T-cell (primary cell): Measurements from ENCODE around the gene C1orf159. TPM values are rescaled to one million over a fixed set of nuclear protein-coding genes. Genes with fewer than 3 reads are reported as not detected.
"Not testable (repeated sequence)": the region's sequence is repeated elsewhere in the genome, so short reads cannot be mapped to it uniquely, and the experiment has no call there.

Experiments used
- ATAC-seq, 4 experiments: fragments of 200-7000 bp in 3 of 4; fragments of 150-1000 bp in 1 of 4; cut with Tn5 transposase; replicated peaks in 1 of 4; 1 replicate in 3 of 4; 2 replicates in 1 of 4; pipeline ENCODE4 v1.10.0; 2021; ENCODE audit warnings: moderate library complexity in 3 of 4, mild to moderate bottlenecking in 2 of 4, moderate number of reproducible peaks in 1 of 4
- CTCF ChIA-PET, 2 donors: fragments of 300-600 bp; sonication (Branson Sonifier 250); formaldehyde crosslinking; loops; one replicate each; lab custom pipeline; 2022; ENCODE audit warnings: antibody characterized with exemption in 2 of 2; lab: Charles Lee
- POLR2A ChIA-PET, 2 donors: fragments of 300-600 bp; sonication (Branson Sonifier 250); formaldehyde crosslinking; loops; one replicate each; lab custom pipeline; 2022; ENCODE audit warnings: antibody characterized with exemption in 2 of 2; lab: Charles Lee
- DNase-seq, 35 experiments: peaks; one replicate each; pipeline versions ENCODE4 v3.0.0 to v3.0.0-alpha.2; 2013 to 2023
- H3K27ac ChIP-seq: one replicate; pipeline ENCODE4 v1.5.1; 2013; ENCODE audit warnings: low read length
- H3K27me3 ChIP-seq, 2 experiments: replicated peaks in 1 of 2; 1 replicate in 1 of 2; 2 replicates in 1 of 2; pipeline versions ENCODE4 v1.6.1 to v1.7.0; 2013; ENCODE audit warnings: low read length in 1 of 2, mixed read lengths in 1 of 2; ENCODE audit not compliant: control insufficient read depth in 2 of 2, insufficient read depth in 2 of 2; ENCODE audit errors: extremely low read depth in 1 of 2
- H3K36me3 ChIP-seq, 2 donors: 1 replicate in 1 of 2; 2 replicates in 1 of 2; pipeline versions ENCODE4 v1.6.1 to v1.7.0; 2013; ENCODE audit warnings: low read length in 1 of 2; ENCODE audit not compliant: control insufficient read depth in 2 of 2, insufficient read depth in 1 of 2; ENCODE audit errors: extremely low read depth in 1 of 2
- H3K4me1 ChIP-seq, 2 experiments: 1 replicate in 1 of 2; 2 replicates in 1 of 2; pipeline versions ENCODE4 v1.6.1 to v1.7.0; 2013; ENCODE audit warnings: low read length in 2 of 2, mixed read lengths in 1 of 2; ENCODE audit not compliant: insufficient read depth in 2 of 2, control insufficient read depth in 1 of 2; ENCODE audit errors: extremely low read depth in 1 of 2
- H3K4me3 ChIP-seq, 2 donors: 1 replicate in 1 of 2; 2 replicates in 1 of 2; pipeline versions ENCODE4 v1.5.1 to v1.7.0; 2013; ENCODE audit warnings: mild to moderate bottlenecking in 2 of 2, low read length in 1 of 2, moderate library complexity in 1 of 2; ENCODE audit not compliant: control insufficient read depth in 1 of 2; ENCODE audit errors: extremely low read depth in 1 of 2
- H3K9me3 ChIP-seq: 2 replicates; pipeline ENCODE4 v1.7.0; 2013
- H3K27ac Mint-ChIP-seq, 2 donors: one replicate each; pipeline ENCODE4 v1.8.0; 2020 to 2021; ENCODE audit warnings: mild to moderate bottlenecking in 2 of 2, mixed read lengths in 2 of 2
- H3K27me3 Mint-ChIP-seq, 2 donors: one replicate each; pipeline ENCODE4 v1.8.0; 2021 to 2022; ENCODE audit warnings: mixed read lengths in 2 of 2
- H3K36me3 Mint-ChIP-seq: one replicate; pipeline ENCODE4 v1.8.0; 2021; ENCODE audit warnings: mixed read lengths
- H3K4me1 Mint-ChIP-seq, 3 donors: one replicate each; pipeline ENCODE4 v1.8.0; 2020 to 2022; ENCODE audit warnings: mixed read lengths in 3 of 3, mild to moderate bottlenecking in 1 of 3
- H3K4me3 Mint-ChIP-seq, 3 donors: one replicate each; pipeline ENCODE4 v1.8.0; 2020 to 2022; ENCODE audit warnings: mild to moderate bottlenecking in 3 of 3, mixed read lengths in 3 of 3, moderate library complexity in 3 of 3
- H3K9me3 Mint-ChIP-seq, 3 donors: one replicate each; pipeline ENCODE4 v1.8.0; 2020 to 2022; ENCODE audit warnings: mixed read lengths in 3 of 3
- WGBS: methylation state at CpG from one replicate; pipeline ENCODE4 v1.1.5; 2013; ENCODE audit warnings: missing lambda C conversion rate; ENCODE audit not compliant: insufficient coverage; 5-methylcytosine and 5-hydroxymethylcytosine counted together
- total RNA-seq, 35 experiments: library from RNA in 6 of 35; stranded (reverse) in 6 of 35; fragments of 120-200 nt in 1 of 35; gene quantifications; one replicate each; pipeline versions ENCODE4 v1.2.1 to v1.2.4 and lab custom pipeline; 2013 to 2026

The C1orf159 gene
- total RNA-seq, 5 donors from 2014 or later (not counting 1 experiment from before 2014, with no cell fraction given): 20.4 to 37.7 (median 22.5) TPM

DNA sequence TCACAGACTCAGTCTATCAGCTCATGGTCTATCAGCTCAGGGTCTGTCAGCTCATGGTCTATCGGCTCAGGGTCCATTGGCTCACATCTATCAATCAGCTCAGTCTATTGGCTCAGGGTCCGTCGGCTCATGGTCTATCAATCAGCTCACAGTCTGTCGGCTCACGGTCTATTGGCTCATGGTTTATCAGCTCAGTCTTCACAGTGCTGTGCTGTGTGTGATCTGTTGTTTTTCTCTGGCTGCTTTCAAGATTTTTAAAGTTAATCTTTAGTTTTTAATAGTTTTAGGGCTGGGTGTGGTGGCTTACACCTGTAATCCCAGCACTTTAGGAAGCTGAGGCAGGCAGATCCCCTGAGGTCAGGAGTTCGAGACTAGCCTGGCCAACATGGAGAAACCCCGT lies 14.4 kb downstream of the C1orf159 start:
- no peak for ATAC-seq

GRCh38 chr1:1100296-1100695 lies 15.6 kb downstream of the C1orf159 start:
- ATAC-seq (no peak), DNase-seq (no peak)
- CTCF ChIA-PET: no interaction called here
- no peak overlapping the region for H3K4me3 Mint-ChIP-seq
- H3K27me3 Mint-ChIP-seq: no peaks in the 10 kb centered on the region
- H3K4me1 Mint-ChIP-seq: peaks cover 49 to 59% (median 51%) of the 10 kb centered on the region in 3 donors
- Histone ChIP-seq H3K4me1 (peaks cover 7 to 27% of the 10 kb centered on the region in 2 experiments), H3K4me3 (no peak overlapping the region), H3K9me3 (no peaks in the 10 kb centered on the region), H3K27ac (no peak overlapping the region), H3K27me3 (no peaks in the 10 kb centered on the region), H3K36me3 (no peaks in the 10 kb centered on the region)
- 98% methylated on average over 8 of the region's 11 CpGs for WGBS
- peaks cover 15% of the 10 kb centered on the region for H3K36me3 Mint-ChIP-seq
- H3K9me3 Mint-ChIP-seq: peaks cover 3 to 18% (median 4%) of the 10 kb centered on the region in 3 donors
- peak overlapping the region in 1 of 2 donors; percentile 55 for H3K27ac Mint-ChIP-seq
- POLR2A ChIA-PET: no interaction called here

More for the DNA sequence above, 14.4 kb downstream of the C1orf159 start:
- no peaks in the 10 kb centered on the region for H3K27me3 ChIP-seq
- no peaks in the 10 kb centered on the region for H3K36me3 ChIP-seq
- ChIA-PET CTCF (no interaction called here), POLR2A (no interaction called here)
- no peaks in the 10 kb centered on the region for H3K9me3 ChIP-seq
- 93% methylated on average over 3 of the region's 7 CpGs for WGBS
- Mint-ChIP-seq H3K36me3 (peaks cover 15% of the 10 kb centered on the region), H3K9me3 (peaks cover 3 to 18% (median 4%) of the 10 kb centered on the region in 3 donors), H3K27ac (peak overlapping the region in 1 of 2 donors; percentile 34), H3K27me3 (no peaks in the 10 kb centered on the region), H3K4me1 (peaks cover 49 to 64% (median 55%) of the 10 kb centered on the region in 3 donors), H3K4me3 (no peak overlapping the region)
- no peak overlapping the region for H3K27ac ChIP-seq
- peaks cover 7 to 27% of the 10 kb centered on the region in 2 experiments for H3K4me1 ChIP-seq
- DNase-seq: no peak
- no peak overlapping the region for H3K4me3 ChIP-seq

GRCh38 chr1:1099506-1100183 lies 16.2 kb downstream of the C1orf159 start:
- Mint-ChIP-seq H3K27ac (peak overlapping the region; percentile 82 to 91), H3K36me3 (peaks cover 15% of the 10 kb centered on the region), H3K4me1 (peaks cover 47 to 56% (median 47%) of the 10 kb centered on the region in 3 donors), H3K27me3 (no peaks in the 10 kb centered on the region), H3K4me3 (peak overlapping the region; percentile 8 to 21 (median 10)), H3K9me3 (peaks cover 3 to 18% (median 4%) of the 10 kb centered on the region in 3 donors)
- CTCF ChIA-PET: no interaction called here
- no peak for DNase-seq
- ATAC-seq: peak in 1 of 4 experiments; percentile 42
- peak overlapping the region; percentile 28 for H3K27ac ChIP-seq
- no peaks in the 10 kb centered on the region for H3K27me3 ChIP-seq
- POLR2A ChIA-PET: no interaction called here
- no peak overlapping the region for H3K4me3 ChIP-seq
- no peaks in the 10 kb centered on the region for H3K9me3 ChIP-seq
- WGBS: 0% methylated on average over 1 of the region's 4 CpGs
- H3K36me3 ChIP-seq: no peaks in the 10 kb centered on the region
- peaks cover 7 to 24% of the 10 kb centered on the region in 2 experiments for H3K4me1 ChIP-seq

DNA sequence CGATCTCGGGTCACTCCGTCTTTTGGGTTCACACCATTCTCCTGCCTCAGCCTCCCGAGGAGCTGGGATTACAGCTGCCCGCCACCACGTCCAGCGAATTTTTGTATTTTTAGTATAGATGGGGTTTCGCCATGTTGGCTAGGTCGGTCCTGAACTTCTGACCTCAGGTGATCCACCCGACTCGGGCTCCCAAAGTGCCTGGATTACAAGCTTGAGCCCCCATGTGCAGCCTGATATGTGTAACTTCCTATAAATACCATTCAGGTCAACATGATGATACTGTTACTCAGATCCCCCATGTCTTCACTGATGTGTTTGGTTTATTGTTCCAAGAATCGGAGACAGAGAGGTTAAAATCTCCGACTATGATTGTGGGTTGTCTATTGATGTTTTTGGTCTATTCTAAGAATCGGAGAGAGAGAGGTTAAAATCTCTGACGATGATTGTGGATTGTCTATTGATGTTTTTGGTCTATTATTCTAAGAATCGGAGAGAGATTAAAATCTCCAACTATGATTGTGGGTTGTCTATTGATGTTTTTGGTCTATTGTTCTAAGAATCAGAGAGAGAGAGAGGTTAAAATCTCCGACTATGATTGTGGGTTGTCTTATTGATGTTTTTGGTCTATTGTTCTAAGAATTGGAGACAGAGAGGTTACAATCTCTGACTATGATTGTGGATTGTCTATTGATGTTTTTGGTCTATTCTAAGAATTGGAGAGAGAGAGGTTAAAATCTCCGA lies 17.0 kb downstream of the C1orf159 start:
- H3K27me3 ChIP-seq: no peaks in the 10 kb centered on the region
- Mint-ChIP-seq H3K36me3 (peaks cover 15% of the 10 kb centered on the region), H3K4me1 (peaks cover 39 to 48% (median 39%) of the 10 kb centered on the region in 3 donors), H3K4me3 (peak overlapping the region; percentile 8 to 21 (median 10)), H3K27me3 (no peaks in the 10 kb centered on the region), H3K27ac (peak overlapping the region; percentile 82 to 91), H3K9me3 (peaks cover 3 to 18% (median 4%) of the 10 kb centered on the region in 3 donors)
- no peak overlapping the region for H3K4me3 ChIP-seq
- WGBS: 59% methylated on average over 6 of the region's 18 CpGs
- CTCF ChIA-PET: no interaction called here
- H3K9me3 ChIP-seq: no peaks in the 10 kb centered on the region
- H3K36me3 ChIP-seq: no peaks in the 10 kb centered on the region
- DNase-seq (peak in 1 of 35 experiments; percentile 38), ATAC-seq (peak in 2 of 4 experiments; percentile 64 to 80)
- H3K27ac ChIP-seq: peak overlapping the region; percentile 28
- POLR2A ChIA-PET: no interaction called here
- H3K4me1 ChIP-seq: peaks cover 5 to 16% of the 10 kb centered on the region in 2 experiments

- H3K36me3 ChIP-seq, DNase-seq, H3K27ac Mint-ChIP-seq, H3K27me3 ChIP-seq, H3K27me3 Mint-ChIP-seq, H3K9me3 ChIP-seq, H3K4me3 ChIP-seq, CTCF ChIA-PET, H3K27ac ChIP-seq, POLR2A ChIA-PET, H3K4me3 Mint-ChIP-seq, ATAC-seq, H3K4me1 ChIP-seq: not testable (repeated sequence)
- H3K4me1 Mint-ChIP-seq: peaks cover 23 to 31% (median 27%) of the 10 kb centered on the region in 3 donors
- H3K9me3 Mint-ChIP-seq: peaks cover 3 to 18% (median 4%) of the 10 kb centered on the region in 3 donors
- no CpG with 5 or more reads among the region's 5 CpGs for WGBS
- peaks cover 14% of the 10 kb centered on the region for H3K36me3 Mint-ChIP-seq
Measured at GRCh38 chr1:1096136-1096535, 19.8 kb downstream of the C1orf159 start.

DNA sequence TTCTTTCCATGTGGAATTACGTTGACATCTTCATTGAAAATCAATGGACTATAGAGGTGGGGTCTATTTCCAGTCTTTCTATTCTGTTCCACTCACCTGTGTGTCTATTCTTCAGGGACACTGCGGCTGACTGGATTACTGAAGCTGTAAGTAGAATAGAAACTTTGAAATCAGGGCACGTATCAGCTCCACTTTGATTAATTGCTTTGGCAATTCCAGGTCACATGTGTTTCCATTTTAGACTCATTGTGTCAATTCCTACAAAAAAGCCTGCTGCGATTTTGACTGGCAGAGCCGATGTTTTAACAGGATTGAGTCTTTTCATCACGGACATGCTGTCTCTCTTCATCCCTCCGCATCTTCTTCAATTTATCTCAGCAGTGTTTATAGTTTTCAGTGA lies 20.9 kb downstream of the C1orf159 start:
- POLR2A ChIA-PET: no interaction called here
- no peaks in the 10 kb centered on the region for H3K9me3 ChIP-seq
- 100% methylated on average over 1 of the region's 7 CpGs for WGBS
- no peak overlapping the region for H3K27ac ChIP-seq
- H3K27me3 ChIP-seq: no peaks in the 10 kb centered on the region
- Mint-ChIP-seq H3K27me3 (no peaks in the 10 kb centered on the region), H3K27ac (no peak overlapping the region), H3K36me3 (peaks cover 11% of the 10 kb centered on the region), H3K4me1 (peaks cover 16 to 23% (median 21%) of the 10 kb centered on the region in 3 donors), H3K4me3 (no peak overlapping the region), H3K9me3 (peaks cover 0 to 13% (median 0%) of the 10 kb centered on the region in 3 donors)
- DNase-seq: no peak
- H3K4me1 ChIP-seq: peaks cover 0 to 6% of the 10 kb centered on the region in 2 experiments
- CTCF ChIA-PET: no interaction called here
- H3K36me3 ChIP-seq: no peaks in the 10 kb centered on the region
- ATAC-seq: no peak
- H3K4me3 ChIP-seq: no peak overlapping the region
